GM20000 (cell line): ENCODE measurements around the gene RBMS3.

Experiments
- DNase-seq: peaks from one replicate; pipeline ENCODE4 v3.0.0; 2012; ENCODE audit warnings: low spot score
- TF ChIP-seq, protein P1 (sequence below): IDR thresholded peaks from 2 replicates; pipeline ENCODE4 v1.5.1; 2012; ENCODE audit warnings: mild to moderate bottlenecking, control low read depth; ENCODE audit errors: extremely low read depth, missing control alignments

The RBMS3 gene

DNA sequence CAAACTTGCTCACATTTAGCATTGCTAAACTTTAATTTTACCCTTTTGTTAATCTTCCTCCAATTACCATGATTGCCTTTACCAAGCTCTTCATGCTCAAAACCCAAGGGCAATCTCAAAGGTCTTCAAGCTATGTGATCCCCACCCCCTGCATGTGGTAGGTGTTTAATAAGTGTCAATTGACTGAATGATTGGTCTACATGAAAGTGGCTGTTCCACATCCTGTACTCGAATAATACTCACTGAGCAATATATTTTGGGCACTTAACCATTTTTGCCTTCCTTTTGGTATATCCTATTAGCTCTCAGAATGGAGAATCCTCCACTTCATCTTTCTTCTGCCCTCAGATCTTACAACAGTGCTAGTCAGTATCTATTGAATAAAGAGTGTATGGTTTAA is 17.1 kb downstream of the RBMS3 start:
- TF ChIP-seq, protein P1, sequence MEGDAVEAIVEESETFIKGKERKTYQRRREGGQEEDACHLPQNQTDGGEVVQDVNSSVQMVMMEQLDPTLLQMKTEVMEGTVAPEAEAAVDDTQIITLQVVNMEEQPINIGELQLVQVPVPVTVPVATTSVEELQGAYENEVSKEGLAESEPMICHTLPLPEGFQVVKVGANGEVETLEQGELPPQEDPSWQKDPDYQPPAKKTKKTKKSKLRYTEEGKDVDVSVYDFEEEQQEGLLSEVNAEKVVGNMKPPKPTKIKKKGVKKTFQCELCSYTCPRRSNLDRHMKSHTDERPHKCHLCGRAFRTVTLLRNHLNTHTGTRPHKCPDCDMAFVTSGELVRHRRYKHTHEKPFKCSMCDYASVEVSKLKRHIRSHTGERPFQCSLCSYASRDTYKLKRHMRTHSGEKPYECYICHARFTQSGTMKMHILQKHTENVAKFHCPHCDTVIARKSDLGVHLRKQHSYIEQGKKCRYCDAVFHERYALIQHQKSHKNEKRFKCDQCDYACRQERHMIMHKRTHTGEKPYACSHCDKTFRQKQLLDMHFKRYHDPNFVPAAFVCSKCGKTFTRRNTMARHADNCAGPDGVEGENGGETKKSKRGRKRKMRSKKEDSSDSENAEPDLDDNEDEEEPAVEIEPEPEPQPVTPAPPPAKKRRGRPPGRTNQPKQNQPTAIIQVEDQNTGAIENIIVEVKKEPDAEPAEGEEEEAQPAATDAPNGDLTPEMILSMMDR, result no peak
- DNase-seq, result no peak

- DNase-seq, result no peak
- TF ChIP-seq, protein P1, result no peak
Measured at GRCh38 chr3:29301332-29302019, 20.6 kb downstream of the RBMS3 start.

DNA sequence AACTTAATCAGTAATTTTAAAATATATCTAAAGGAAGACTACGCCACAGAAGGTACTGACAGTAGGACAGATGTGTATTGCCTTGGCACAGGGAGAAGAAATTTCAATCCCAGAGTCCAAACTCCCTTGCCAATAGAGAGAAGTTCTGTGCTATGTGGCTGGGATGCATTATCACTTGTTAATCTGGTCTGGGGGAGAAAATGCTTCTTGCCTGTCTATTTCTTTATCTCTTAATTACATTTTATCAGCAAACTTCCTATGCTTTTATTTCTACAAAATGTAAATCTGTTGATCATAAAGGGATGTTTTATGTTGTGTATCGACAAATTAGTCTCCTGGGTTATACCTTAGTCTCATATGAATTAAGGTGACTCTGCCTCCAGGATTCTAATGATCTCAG is 21.7 kb downstream of the RBMS3 start:
- TF ChIP-seq, protein P1, result no peak
- no peak for DNase-seq

GRCh38 chr3:29307295-29307694 is 26.4 kb downstream of the RBMS3 start:
- TF ChIP-seq, protein P1, result no peak
- DNase-seq, result no peak

- TF ChIP-seq, protein P1, result no peak
- no peak for DNase-seq
Measured at GRCh38 chr3:29310865-29311264, 30.0 kb downstream of the RBMS3 start.

DNA sequence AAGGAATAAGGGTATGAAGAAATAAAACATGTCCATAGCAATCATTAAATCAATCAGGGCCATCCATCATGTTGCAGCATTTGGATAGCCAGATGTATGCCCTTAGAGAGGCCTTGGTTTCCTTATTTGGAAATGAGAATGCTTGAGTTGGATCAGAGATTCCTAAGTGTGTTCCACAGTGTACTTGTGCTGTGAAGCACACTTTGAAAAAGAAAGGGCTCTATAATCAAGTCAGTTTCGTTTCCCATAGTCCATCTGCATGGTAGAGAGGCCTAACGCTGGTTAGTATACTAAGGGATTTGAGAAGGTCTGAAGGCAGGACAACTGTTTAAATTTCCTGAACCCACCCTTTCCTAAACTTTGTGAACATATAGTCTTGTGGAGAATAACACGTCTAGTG is 30.9 kb downstream of the RBMS3 start:
- TF ChIP-seq, protein P1, result no peak
- no peak for DNase-seq

GRCh38 chr3:29312395-29312794 is 31.5 kb downstream of the RBMS3 start:
- no peak for DNase-seq
- TF ChIP-seq, protein P1, result no peak
